ENCODE data around the gene CNNM1. TPM values are rescaled to one million over a fixed set of nuclear protein-coding genes. Genes with fewer than 3 reads are reported as not detected.

CNNM1 gene
- total and polyA plus RNA-seq, 2 experiments from 2014 or later: 1.1 to 2.1 TPM

DNA sequence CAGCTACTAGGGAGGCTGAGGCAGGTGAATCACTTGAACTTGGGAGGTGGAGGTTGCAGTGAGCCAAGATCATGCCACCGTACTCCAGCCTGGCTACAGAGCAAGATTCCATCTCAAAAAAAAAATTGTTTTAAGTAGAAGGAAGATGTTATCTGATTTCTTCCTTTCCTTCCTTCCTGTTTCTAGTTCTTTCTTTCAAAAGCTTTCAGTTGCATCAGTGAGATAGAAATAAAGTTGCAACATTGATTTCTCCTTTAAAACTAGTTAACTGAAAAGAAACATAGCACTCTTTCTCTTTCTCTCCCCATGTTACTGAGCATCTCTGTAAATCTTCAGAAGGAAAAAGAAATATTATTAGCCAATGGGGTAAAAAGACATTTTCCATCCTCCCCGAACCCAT, 37.5 kb downstream of the CNNM1 start:
- H3K4me3 ChIP-seq: no peak overlapping the region
- in situ Hi-C loops (cut with MboI): no loop called here
- H3K27me3 ChIP-seq (replicated peaks; ENCODE audit: insufficient read depth): no peaks in the 10 kb centered on the region

DNA sequence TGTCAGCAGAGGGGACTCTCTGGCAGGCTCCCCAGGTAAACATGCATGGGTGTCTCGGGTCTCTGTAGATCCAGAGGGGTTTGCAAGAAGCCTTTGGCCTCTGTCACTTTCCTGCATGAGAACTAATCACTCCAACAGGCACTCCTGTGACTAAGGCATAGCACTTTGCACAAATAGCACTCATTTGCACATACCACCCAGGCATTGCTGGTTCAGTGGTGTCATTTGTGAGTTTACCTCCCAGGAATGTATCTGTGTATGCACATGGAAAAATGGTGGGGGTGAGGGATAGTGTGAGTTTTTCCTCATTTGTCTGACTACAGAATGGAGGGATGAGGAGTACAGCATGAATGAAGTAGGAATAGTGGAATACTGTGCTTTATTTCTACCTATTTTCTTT, 39.5 kb downstream of the CNNM1 start:
- WGBS, 2 experiments (ENCODE audit: low coverage in 1 of 2, low lambda C conversion rate in 2 of 2, missing lambda C conversion rate in 2 of 2): 27 to 57% methylated on average over 1 of the region's 1 CpG
- no peaks in the 10 kb centered on the region for H3K9me3 ChIP-seq (ENCODE audit: low read depth)
- H3K27ac ChIP-seq: peak overlapping the region; percentile 83

More for the DNA sequence above, 37.5 kb downstream of the CNNM1 start:
- no peaks in the 10 kb centered on the region for H4K20me1 ChIP-seq (ENCODE audit: insufficient read depth)
- WGBS, 2 experiments (ENCODE audit: low coverage in 1 of 2, low lambda C conversion rate in 2 of 2, missing lambda C conversion rate in 2 of 2): 95 to 100% methylated on average over 2 of the region's 2 CpGs
- no peak for TF ChIP-seq EZH2 (IDR thresholded peaks at IDR 0.05; ENCODE audit: insufficient read depth, poor library complexity, severe bottlenecking)
- H3K4me2 ChIP-seq (ENCODE audit: unreplicated experiment): no peak overlapping the region
- H3K9ac ChIP-seq: no peak overlapping the region
- no peak for DNase-seq
- H3F3A ChIP-seq (ENCODE audit: insufficient read depth): peaks cover 45% of the 10 kb centered on the region
- no peaks in the 10 kb centered on the region for H3K9me3 ChIP-seq (ENCODE audit: low read depth)
- H2AFZ ChIP-seq: no peak overlapping the region
- H3K4me1 ChIP-seq (ENCODE audit: insufficient read depth): peaks cover 56% of the 10 kb centered on the region
- H3K9me2 ChIP-seq (ENCODE audit: insufficient read depth): no peaks in the 10 kb centered on the region
- H3K36me3 ChIP-seq (ENCODE audit: low read depth): no peaks in the 10 kb centered on the region
- no peak overlapping the region for H3K27ac ChIP-seq
- no peaks in the 10 kb centered on the region for H3K79me2 ChIP-seq (ENCODE audit: insufficient read depth)

DNA sequence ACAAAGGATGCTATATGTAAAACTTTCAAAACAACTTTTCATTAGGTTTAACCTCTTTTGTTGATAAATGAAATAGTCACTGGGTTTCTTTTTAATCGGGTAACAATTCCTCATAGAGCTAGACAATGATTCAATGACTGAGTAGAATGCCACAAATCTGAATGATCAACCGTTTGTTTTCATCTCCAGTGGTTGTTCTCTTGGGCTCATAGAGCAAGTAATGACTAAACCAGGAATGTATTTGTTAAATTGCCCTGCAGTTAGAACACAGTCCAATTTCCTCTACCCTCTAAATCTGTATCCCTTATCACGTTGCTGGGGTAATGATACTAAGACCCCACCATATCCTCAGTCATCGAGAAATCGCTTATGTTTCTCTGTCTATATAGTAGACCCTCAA, 40.0 kb downstream of the CNNM1 start:
- H3K4me1 ChIP-seq (ENCODE audit: insufficient read depth): peaks cover 69% of the 10 kb centered on the region
- peak overlapping the region; percentile 43 for H3K4me3 ChIP-seq
- H3K36me3 ChIP-seq (ENCODE audit: low read depth): no peaks in the 10 kb centered on the region
- TF ChIP-seq EZH2phosphoT487 (IDR thresholded peaks at IDR 0.05; ENCODE audit: insufficient read depth, low read depth) (no peak), EZH2 (IDR thresholded peaks at IDR 0.05; ENCODE audit: insufficient read depth, poor library complexity, severe bottlenecking) (no peak)
- H3K9me2 ChIP-seq (ENCODE audit: insufficient read depth): no peaks in the 10 kb centered on the region
- H3K79me2 ChIP-seq (ENCODE audit: insufficient read depth): no peaks in the 10 kb centered on the region
- H3F3A ChIP-seq (ENCODE audit: insufficient read depth): peaks cover 36% of the 10 kb centered on the region
- no peaks in the 10 kb centered on the region for H4K20me1 ChIP-seq (ENCODE audit: insufficient read depth)
- peak; percentile 85 for DNase-seq
- H3K9me3 ChIP-seq (ENCODE audit: low read depth): no peaks in the 10 kb centered on the region
- in situ Hi-C loops (cut with MboI): no loop called here
- H3K9ac ChIP-seq: peak overlapping the region; percentile 49
- peak overlapping the region; percentile 83 for H3K27ac ChIP-seq
- H2AFZ ChIP-seq: no peak overlapping the region
- H3K27me3 ChIP-seq (replicated peaks; ENCODE audit: insufficient read depth): no peaks in the 10 kb centered on the region
- WGBS, 2 experiments (ENCODE audit: low coverage in 1 of 2, low lambda C conversion rate in 2 of 2, missing lambda C conversion rate in 2 of 2): 42 to 45% methylated on average over 5 of the region's 5 CpGs
- H3K4me2 ChIP-seq (ENCODE audit: unreplicated experiment): peak overlapping the region; percentile 52

More for the DNA sequence above, 39.5 kb downstream of the CNNM1 start:
- H3K9me2 ChIP-seq (ENCODE audit: insufficient read depth): no peaks in the 10 kb centered on the region
- peak overlapping the region; percentile 52 for H3K4me2 ChIP-seq (ENCODE audit: unreplicated experiment)
- H3F3A ChIP-seq (ENCODE audit: insufficient read depth): peaks cover 40% of the 10 kb centered on the region
- H3K79me2 ChIP-seq (ENCODE audit: insufficient read depth): no peaks in the 10 kb centered on the region
- no peaks in the 10 kb centered on the region for H3K27me3 ChIP-seq (replicated peaks; ENCODE audit: insufficient read depth)
- TF ChIP-seq EZH2phosphoT487 (IDR thresholded peaks at IDR 0.05; ENCODE audit: insufficient read depth, low read depth) (no peak), EZH2 (IDR thresholded peaks at IDR 0.05; ENCODE audit: insufficient read depth, poor library complexity, severe bottlenecking) (no peak)
- DNase-seq: peak; percentile 82
- in situ Hi-C loops (cut with MboI): no loop called here
- H2AFZ ChIP-seq: no peak overlapping the region
- no peaks in the 10 kb centered on the region for H4K20me1 ChIP-seq (ENCODE audit: insufficient read depth)
- peaks cover 73% of the 10 kb centered on the region for H3K4me1 ChIP-seq (ENCODE audit: insufficient read depth)
- H3K36me3 ChIP-seq (ENCODE audit: low read depth): no peaks in the 10 kb centered on the region
- peak overlapping the region; percentile 43 for H3K4me3 ChIP-seq
- H3K9ac ChIP-seq: peak overlapping the region; percentile 49

DNA sequence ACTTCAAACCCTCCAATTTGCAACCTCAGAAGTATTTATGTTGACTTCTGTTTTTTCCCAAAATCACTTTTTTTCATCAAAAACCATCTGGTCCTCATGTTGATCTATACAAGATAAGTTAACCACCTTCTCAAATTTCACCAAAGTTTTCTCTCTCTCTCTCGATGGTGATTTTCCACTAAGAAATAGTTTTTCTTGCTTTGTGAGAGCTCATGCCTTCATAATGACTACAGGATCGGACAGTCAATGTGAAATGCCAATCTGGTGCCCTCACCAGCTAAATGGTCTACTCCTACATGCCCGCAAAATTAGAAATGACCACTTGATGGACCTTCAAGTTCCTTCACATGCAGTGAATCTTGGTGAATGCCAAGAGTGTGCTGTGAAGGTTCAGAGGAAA, 40.4 kb downstream of the CNNM1 start:
- peak overlapping the region; percentile 49 for H3K9ac ChIP-seq
- no peaks in the 10 kb centered on the region for H4K20me1 ChIP-seq (ENCODE audit: insufficient read depth)
- peaks cover 69% of the 10 kb centered on the region for H3K4me1 ChIP-seq (ENCODE audit: insufficient read depth)
- peaks cover 33% of the 10 kb centered on the region for H3F3A ChIP-seq (ENCODE audit: insufficient read depth)
- no peaks in the 10 kb centered on the region for H3K9me3 ChIP-seq (ENCODE audit: low read depth)
- peak overlapping the region; percentile 52 for H3K4me2 ChIP-seq (ENCODE audit: unreplicated experiment)
- no peaks in the 10 kb centered on the region for H3K27me3 ChIP-seq (replicated peaks; ENCODE audit: insufficient read depth)
- no peaks in the 10 kb centered on the region for H3K36me3 ChIP-seq (ENCODE audit: low read depth)
- no peaks in the 10 kb centered on the region for H3K79me2 ChIP-seq (ENCODE audit: insufficient read depth)
- 0 out of 2 replicates have a peak, but pooled peaks have one; percentile 41 for TF ChIP-seq EZH2phosphoT487 (IDR thresholded peaks at IDR 0.05; ENCODE audit: insufficient read depth, low read depth)
- TF ChIP-seq EZH2 (IDR thresholded peaks at IDR 0.05; ENCODE audit: insufficient read depth, poor library complexity, severe bottlenecking): no peak
- no peaks in the 10 kb centered on the region for H3K9me2 ChIP-seq (ENCODE audit: insufficient read depth)
- peak overlapping the region; percentile 43 for H3K4me3 ChIP-seq
- DNase-seq: peak; percentile 84
- H3K27ac ChIP-seq: peak overlapping the region; percentile 83
- no peak overlapping the region for H2AFZ ChIP-seq
- WGBS, 2 experiments (ENCODE audit: low coverage in 1 of 2, low lambda C conversion rate in 2 of 2, missing lambda C conversion rate in 2 of 2): 25 to 30% methylated on average over 3 of the region's 3 CpGs
- in situ Hi-C loops (cut with MboI): no loop called here

DNA sequence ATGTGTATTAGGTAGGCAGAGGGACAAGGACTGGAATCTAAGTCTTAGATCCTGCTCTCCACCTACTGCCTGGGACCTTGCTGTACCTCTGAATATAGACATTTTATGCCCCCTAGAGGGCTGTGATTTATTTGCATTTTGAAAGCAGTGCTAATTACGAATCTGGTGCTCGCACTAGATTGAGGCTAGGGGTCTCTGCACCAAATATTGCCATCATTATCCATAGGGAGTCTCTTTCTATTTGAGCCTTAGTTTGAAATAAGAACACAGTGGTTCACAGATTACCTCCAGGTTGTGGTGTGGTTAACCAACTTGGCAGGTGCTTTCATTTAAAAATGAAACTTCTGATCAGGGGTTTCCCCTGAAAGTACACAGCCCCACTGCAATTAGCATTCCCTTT, 41.8 kb downstream of the CNNM1 start:
- peak overlapping the region; percentile 38 for H3K4me2 ChIP-seq (ENCODE audit: unreplicated experiment)
- peak; percentile 74 for DNase-seq
- no peaks in the 10 kb centered on the region for H3K9me3 ChIP-seq (ENCODE audit: low read depth)
- H3K79me2 ChIP-seq (ENCODE audit: insufficient read depth): no peaks in the 10 kb centered on the region
- no peak overlapping the region for H3K27ac ChIP-seq
- in situ Hi-C loops (cut with MboI): no loop called here
- no peak overlapping the region for H3K9ac ChIP-seq
- no peaks in the 10 kb centered on the region for H4K20me1 ChIP-seq (ENCODE audit: insufficient read depth)
- 37% methylated on average over 2 of the region's 2 CpGs for WGBS, 2 experiments (ENCODE audit: low coverage in 1 of 2, low lambda C conversion rate in 2 of 2, missing lambda C conversion rate in 2 of 2)
- TF ChIP-seq EZH2 (IDR thresholded peaks at IDR 0.05; ENCODE audit: insufficient read depth, poor library complexity, severe bottlenecking) (no peak), EZH2phosphoT487 (IDR thresholded peaks at IDR 0.05; ENCODE audit: insufficient read depth, low read depth) (no peak)
- peaks cover 33% of the 10 kb centered on the region for H3F3A ChIP-seq (ENCODE audit: insufficient read depth)
- H3K4me3 ChIP-seq: no peak overlapping the region
- H2AFZ ChIP-seq: no peak overlapping the region
- H3K4me1 ChIP-seq (ENCODE audit: insufficient read depth): peaks cover 71% of the 10 kb centered on the region
- no peaks in the 10 kb centered on the region for H3K9me2 ChIP-seq (ENCODE audit: insufficient read depth)
- no peaks in the 10 kb centered on the region for H3K36me3 ChIP-seq (ENCODE audit: low read depth)
- no peaks in the 10 kb centered on the region for H3K27me3 ChIP-seq (replicated peaks; ENCODE audit: insufficient read depth)
